KMS-11 (cell line): ENCODE data around the gene METTL13.

Source experiments
- H2AFZ ChIP-seq: fragments of 200-600 bp; sonication (generic); 2 replicates; pipeline ENCODE4 v1.6.1; 2016; ENCODE audit warnings: antibody characterized with exemption, mixed run types, low read depth
- H3K27ac ChIP-seq: fragments of 200-600 bp; sonication (generic); 2 replicates; pipeline ENCODE4 v1.6.1; 2016; ENCODE audit warnings: mild to moderate bottlenecking, mixed run types
- H3K27me3 ChIP-seq: fragments of 200-600 bp; sonication (generic); 2 replicates; pipeline ENCODE4 v1.6.1; 2017; ENCODE audit warnings: mild to moderate bottlenecking, low read depth, mixed run types, moderate library complexity; ENCODE audit not compliant: insufficient read depth
- H3K36me3 ChIP-seq: fragments of 200-600 bp; sonication (generic); 2 replicates; pipeline ENCODE4 v1.6.1; 2017; ENCODE audit warnings: mild to moderate bottlenecking, mixed run types; ENCODE audit not compliant: insufficient read depth
- H3K4me1 ChIP-seq: fragments of 200-600 bp; sonication (generic); 2 replicates; pipeline ENCODE4 v1.6.1; 2016; ENCODE audit warnings: mild to moderate bottlenecking, low read depth, mixed run types; ENCODE audit not compliant: poor library complexity, severe bottlenecking
- H3K4me2 ChIP-seq: fragments of 200-600 bp; sonication (generic); 2 replicates; pipeline ENCODE4 v1.7.0; 2016; ENCODE audit warnings: mild to moderate bottlenecking, mixed run types
- H3K4me3 ChIP-seq: fragments of 200-600 bp; sonication (generic); IDR thresholded peaks from 2 replicates; pipeline ENCODE4 v1.6.1; 2017; ENCODE audit warnings: low read depth, low read length, mixed read lengths; ENCODE audit not compliant: insufficient read depth
- H3K79me2 ChIP-seq: fragments of 200-600 bp; sonication (generic); 2 replicates; pipeline ENCODE4 v1.6.1; 2016; ENCODE audit warnings: low read depth, mixed run types; ENCODE audit not compliant: insufficient read depth
- H3K9ac ChIP-seq: fragments of 200-600 bp; sonication (generic); 2 replicates; pipeline ENCODE4 v1.6.1; 2016; ENCODE audit warnings: mild to moderate bottlenecking, mixed run types
- H4K20me1 ChIP-seq: fragments of 200-600 bp; sonication (generic); 2 replicates; pipeline ENCODE4 v1.6.1; 2016; ENCODE audit warnings: mild to moderate bottlenecking, mixed run types; ENCODE audit not compliant: insufficient read depth
- CTCF ChIP-seq: fragments of 200-600 bp; sonication (generic); conservative IDR thresholded peaks from 2 replicates; pipeline ENCODE4 v1.6.1; 2017; ENCODE audit warnings: low read depth, mild to moderate bottlenecking, antibody characterized with exemption, low read length, moderate library complexity, mixed read lengths

Gene METTL13

GRCh38 chr1:171828794-171829193, 47.3 kb downstream of the METTL13 start:
- H3K4me1 ChIP-seq: no peaks in the 10 kb centered on the region
- no peak overlapping the region for H2AFZ ChIP-seq
- H3K27ac ChIP-seq: no peak overlapping the region
- no peaks in the 10 kb centered on the region for H4K20me1 ChIP-seq
- H3K36me3 ChIP-seq: no peaks in the 10 kb centered on the region
- no peak overlapping the region for H3K4me2 ChIP-seq
- H3K79me2 ChIP-seq: no peaks in the 10 kb centered on the region
- no peaks in the 10 kb centered on the region for H3K27me3 ChIP-seq
- H3K9ac ChIP-seq: no peak overlapping the region
- H3K4me3 ChIP-seq: no peak overlapping the region
- no peak for TF ChIP-seq CTCF

- H3K36me3 ChIP-seq: no peaks in the 10 kb centered on the region
- no peak overlapping the region for H3K27ac ChIP-seq
- no peaks in the 10 kb centered on the region for H4K20me1 ChIP-seq
- H3K4me2 ChIP-seq: no peak overlapping the region
- no peak overlapping the region for H2AFZ ChIP-seq
- no peak overlapping the region for H3K9ac ChIP-seq
- no peaks in the 10 kb centered on the region for H3K27me3 ChIP-seq
- no peaks in the 10 kb centered on the region for H3K79me2 ChIP-seq
- TF ChIP-seq CTCF: no peak
- no peaks in the 10 kb centered on the region for H3K4me1 ChIP-seq
- no peak overlapping the region for H3K4me3 ChIP-seq
These were observed 51.8 kb downstream of the METTL13 start for GRCh38 chr1:171833091-171833825.

GRCh38 chr1:171834821-171835220, 53.4 kb downstream of the METTL13 start:
- Histone ChIP-seq H3K36me3 (no peaks in the 10 kb centered on the region), H3K4me1 (no peaks in the 10 kb centered on the region), H3K79me2 (no peaks in the 10 kb centered on the region), H2AFZ (no peak overlapping the region), H4K20me1 (no peaks in the 10 kb centered on the region), H3K27ac (no peak overlapping the region), H3K4me3 (no peak overlapping the region), H3K27me3 (no peaks in the 10 kb centered on the region), H3K9ac (no peak overlapping the region), H3K4me2 (no peak overlapping the region)
- no peak for TF ChIP-seq CTCF

GRCh38 chr1:171835891-171836290, 54.4 kb downstream of the METTL13 start:
- H3K4me1 ChIP-seq: no peaks in the 10 kb centered on the region

More at GRCh38 chr1:171835891-171836290, 54.4 kb downstream of the METTL13 start:
- Histone ChIP-seq H3K27ac (no peak overlapping the region), H2AFZ (no peak overlapping the region), H3K27me3 (no peaks in the 10 kb centered on the region), H3K9ac (no peak overlapping the region), H3K79me2 (no peaks in the 10 kb centered on the region), H4K20me1 (no peaks in the 10 kb centered on the region), H3K4me2 (no peak overlapping the region), H3K36me3 (no peaks in the 10 kb centered on the region), H3K4me3 (no peak overlapping the region)
- no peak for TF ChIP-seq CTCF
